Calu3 (cell line): ENCODE measurements around the gene TTC9B. TPM values are rescaled to one million over a fixed set of nuclear protein-coding genes. Genes with fewer than 3 reads are reported as not detected.

Experiments used
- BruUV-seq: library from RNA; stranded (reverse); fragments of 400-500 nt; replicated peaks from 2 replicates; lab custom pipeline; 2021; lab: Mats Ljungman, UMichigan
- CTCF ChIA-PET: fragments of 300-600 bp; sonication (Branson Sonifier 250); formaldehyde crosslinking; loops from one replicate; lab custom pipeline; 2022; ENCODE audit warnings: antibody characterized with exemption; lab: Charles Lee
- DNase-seq: peaks from one replicate; pipeline ENCODE4 v3.0.0; 2022
- H3K27ac Mint-ChIP-seq: one replicate; pipeline ENCODE4 v1.8.0; 2022; ENCODE audit warnings: mixed read lengths; ENCODE audit not compliant: unreplicated experiment
- H3K27me3 Mint-ChIP-seq: one replicate; pipeline ENCODE4 v1.8.0; 2022; ENCODE audit warnings: mixed read lengths; ENCODE audit not compliant: unreplicated experiment
- H3K36me3 Mint-ChIP-seq: one replicate; pipeline ENCODE4 v1.8.0; 2022; ENCODE audit warnings: mild to moderate bottlenecking, moderate library complexity, mixed read lengths; ENCODE audit not compliant: insufficient read depth, unreplicated experiment
- H3K4me1 Mint-ChIP-seq: one replicate; pipeline ENCODE4 v1.8.0; 2022; ENCODE audit warnings: mild to moderate bottlenecking, low read depth, mixed read lengths; ENCODE audit not compliant: unreplicated experiment
- H3K4me3 Mint-ChIP-seq: one replicate; pipeline ENCODE4 v1.8.0; 2022; ENCODE audit warnings: mild to moderate bottlenecking, low read depth, moderate library complexity, mixed read lengths; ENCODE audit not compliant: unreplicated experiment
- H3K9me3 Mint-ChIP-seq: one replicate; pipeline ENCODE4 v1.8.0; 2022; ENCODE audit warnings: low read depth, mixed read lengths; ENCODE audit not compliant: unreplicated experiment
- CTCF ChIP-seq: fragments of 200-600 bp; IDR thresholded peaks from one replicate; pipeline ENCODE4 v1.8.0; 2022; ENCODE audit warnings: antibody characterized with exemption; ENCODE audit not compliant: unreplicated experiment
- intact Hi-C: fragments of 100-400 bp; cut with micrococcal nuclease; formaldehyde crosslinking; loops from one replicate; pipeline ENCODE4 v1.10.0; 2022; ENCODE audit not compliant: unreplicated experiment
- total RNA-seq: library from RNA; stranded (reverse); gene quantifications from 2 replicates; pipeline ENCODE4 v1.2.3, GENCODE V29; 2022

The TTC9B gene
- total RNA-seq, 1 experiment from 2014 or later: not detected

- CTCF ChIA-PET: no interaction called here
Measured at GRCh38 chr19:40256512-40256911, 38.3 kb upstream of the TTC9B start.

GRCh38 chr19:40255619-40256166 is 37.5 kb upstream of the TTC9B start:
- no peaks in the 10 kb centered on the region for H3K27me3 Mint-ChIP-seq
- intact Hi-C loops: no loop called here
- peaks cover 28% of the 10 kb centered on the region for H3K4me1 Mint-ChIP-seq
- no peaks in the 10 kb centered on the region for H3K9me3 Mint-ChIP-seq
- BruUV-seq: no TSS peak
- peak overlapping the region; percentile 13 for H3K4me3 Mint-ChIP-seq
- peaks cover 29% of the 10 kb centered on the region for H3K36me3 Mint-ChIP-seq
- TF ChIP-seq CTCF: no peak
- DNase-seq: no peak
- peak overlapping the region; percentile 57 for H3K27ac Mint-ChIP-seq
- CTCF ChIA-PET: interaction anchor here (0.6 kb wide), 1 partner anchor 50 kb away, joined by 3 read pairs; no protein-coding TSS in a partner anchor

More at GRCh38 chr19:40256512-40256911, 38.3 kb upstream of the TTC9B start:
- no peaks in the 10 kb centered on the region for H3K9me3 Mint-ChIP-seq
- intact Hi-C loops: no loop called here
- peak overlapping the region; percentile 13 for H3K4me3 Mint-ChIP-seq
- H3K4me1 Mint-ChIP-seq: peaks cover 28% of the 10 kb centered on the region
- BruUV-seq: TSS peak; percentile 15
- DNase-seq: no peak
- no peak for TF ChIP-seq CTCF
- H3K36me3 Mint-ChIP-seq: peaks cover 31% of the 10 kb centered on the region
- H3K27me3 Mint-ChIP-seq: no peaks in the 10 kb centered on the region
- peak overlapping the region; percentile 69 for H3K27ac Mint-ChIP-seq

GRCh38 chr19:40254714-40255418 is 36.7 kb upstream of the TTC9B start:
- Mint-ChIP-seq H3K27me3 (no peaks in the 10 kb centered on the region), H3K9me3 (no peaks in the 10 kb centered on the region), H3K4me1 (peaks cover 28% of the 10 kb centered on the region), H3K4me3 (no peak overlapping the region), H3K27ac (peak overlapping the region; percentile 57), H3K36me3 (peaks cover 31% of the 10 kb centered on the region)
- TF ChIP-seq CTCF: no peak
- intact Hi-C loops: no loop called here
- DNase-seq: no peak
- CTCF ChIA-PET: interaction anchor here (0.6 kb wide), 1 partner anchor 51 kb away, joined by 3 read pairs; no protein-coding TSS in a partner anchor
- BruUV-seq: no TSS peak

- Mint-ChIP-seq H3K4me3 (no peak overlapping the region), H3K27ac (no peak overlapping the region), H3K27me3 (no peaks in the 10 kb centered on the region), H3K9me3 (no peaks in the 10 kb centered on the region), H3K4me1 (peaks cover 28% of the 10 kb centered on the region), H3K36me3 (peaks cover 35% of the 10 kb centered on the region)
- TSS peak; percentile 12 for BruUV-seq
- no peak for TF ChIP-seq CTCF
- CTCF ChIA-PET: no interaction called here
- no peak for DNase-seq
- intact Hi-C loops: no loop called here
Measured at GRCh38 chr19:40253611-40254092, 35.5 kb upstream of the TTC9B start.
